Activated CD4-positive, CD25-positive, alpha-beta regulatory T cell (primary cell): ENCODE results near the gene BTNL3.
"Not testable (repeated sequence)": the region's sequence is repeated elsewhere in the genome, so short reads cannot be mapped to it uniquely, and the experiment has no call there.

Experiments
- DNase-seq, 4 experiments: peaks; one replicate each; lab custom pipeline; 2025; lab: John Stamatoyannopoulos, UW

BTNL3 gene

GRCh38 chr5:181024245-181025064 is 35.8 kb downstream of the BTNL3 start:
- no peak for DNase-seq

- no peak for DNase-seq
These were observed 38.9 kb downstream of the BTNL3 start for GRCh38 chr5:181027452-181028031.

GRCh38 chr5:181028032-181028819 is 39.6 kb downstream of the BTNL3 start:
- no peak for DNase-seq

- no peak for DNase-seq
These were observed 43.1 kb downstream of the BTNL3 start for GRCh38 chr5:181031716-181032115.

- DNase-seq = no peak
These were observed 47.6 kb downstream of the BTNL3 start for GRCh38 chr5:181035991-181036815.

- DNase-seq = no peak
These were observed 48.2 kb downstream of the BTNL3 start for GRCh38 chr5:181036816-181037364.

GRCh38 chr5:181037365-181037861 is 48.8 kb downstream of the BTNL3 start:
- DNase-seq = no peak

GRCh38 chr5:181039471-181039870 is 50.8 kb downstream of the BTNL3 start:
- no peak for DNase-seq

- DNase-seq = no peak
These were observed 51.4 kb downstream of the BTNL3 start, which contains the start of gene BTNL9 for GRCh38 chr5:181039931-181040630. TSS of gene BTNL9 (plus strand) at chr5:181040266. CDS start at chr5:181045490, 5,224 bp downstream.

GRCh38 chr5:181040631-181040945 is 51.9 kb downstream of the BTNL3 start:
- no peak for DNase-seq

- no peak for DNase-seq
These were observed 52.4 kb downstream of the BTNL3 start for GRCh38 chr5:181041043-181041442.

GRCh38 chr5:181042036-181042713 is 53.5 kb downstream of the BTNL3 start:
- no peak for DNase-seq

GRCh38 chr5:181042722-181043121 is 54.1 kb downstream of the BTNL3 start:
- DNase-seq = no peak

- DNase-seq = no peak
These were observed 54.8 kb downstream of the BTNL3 start for GRCh38 chr5:181043285-181044092.

- DNase-seq = no peak
These were observed 55.5 kb downstream of the BTNL3 start for GRCh38 chr5:181044093-181044599.

GRCh38 chr5:181044662-181045305 is 56.1 kb downstream of the BTNL3 start:
- DNase-seq = no peak

GRCh38 chr5:181045316-181045715 is 56.7 kb downstream of the BTNL3 start:
- no peak for DNase-seq

- not testable (repeated sequence) for DNase-seq
These were observed 57.2 kb downstream of the BTNL3 start for GRCh38 chr5:181045857-181046256.

- DNase-seq = no peak
These were observed 58.6 kb downstream of the BTNL3 start for GRCh38 chr5:181047288-181047687.
